Mesangial cell (primary cell): ENCODE measurements around the gene SAMD4A. TPM values are rescaled to one million over a fixed set of nuclear protein-coding genes. Genes with fewer than 3 reads are reported as not detected.

Experiments used
- total RNA-seq: library from RNA; depleted of rRNA; stranded (reverse); fragments of >200 nt; gene quantifications from 2 replicates; pipeline ENCODE4 v1.2.3, GENCODE V29; 2015

Gene SAMD4A, protein sequence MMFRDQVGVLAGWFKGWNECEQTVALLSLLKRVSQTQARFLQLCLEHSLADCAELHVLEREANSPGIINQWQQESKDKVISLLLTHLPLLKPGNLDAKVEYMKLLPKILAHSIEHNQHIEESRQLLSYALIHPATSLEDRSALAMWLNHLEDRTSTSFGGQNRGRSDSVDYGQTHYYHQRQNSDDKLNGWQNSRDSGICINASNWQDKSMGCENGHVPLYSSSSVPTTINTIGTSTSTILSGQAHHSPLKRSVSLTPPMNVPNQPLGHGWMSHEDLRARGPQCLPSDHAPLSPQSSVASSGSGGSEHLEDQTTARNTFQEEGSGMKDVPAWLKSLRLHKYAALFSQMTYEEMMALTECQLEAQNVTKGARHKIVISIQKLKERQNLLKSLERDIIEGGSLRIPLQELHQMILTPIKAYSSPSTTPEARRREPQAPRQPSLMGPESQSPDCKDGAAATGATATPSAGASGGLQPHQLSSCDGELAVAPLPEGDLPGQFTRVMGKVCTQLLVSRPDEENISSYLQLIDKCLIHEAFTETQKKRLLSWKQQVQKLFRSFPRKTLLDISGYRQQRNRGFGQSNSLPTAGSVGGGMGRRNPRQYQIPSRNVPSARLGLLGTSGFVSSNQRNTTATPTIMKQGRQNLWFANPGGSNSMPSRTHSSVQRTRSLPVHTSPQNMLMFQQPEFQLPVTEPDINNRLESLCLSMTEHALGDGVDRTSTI
- 22.0 and 41.6 TPM in 2 replicates for total RNA-seq

DNA sequence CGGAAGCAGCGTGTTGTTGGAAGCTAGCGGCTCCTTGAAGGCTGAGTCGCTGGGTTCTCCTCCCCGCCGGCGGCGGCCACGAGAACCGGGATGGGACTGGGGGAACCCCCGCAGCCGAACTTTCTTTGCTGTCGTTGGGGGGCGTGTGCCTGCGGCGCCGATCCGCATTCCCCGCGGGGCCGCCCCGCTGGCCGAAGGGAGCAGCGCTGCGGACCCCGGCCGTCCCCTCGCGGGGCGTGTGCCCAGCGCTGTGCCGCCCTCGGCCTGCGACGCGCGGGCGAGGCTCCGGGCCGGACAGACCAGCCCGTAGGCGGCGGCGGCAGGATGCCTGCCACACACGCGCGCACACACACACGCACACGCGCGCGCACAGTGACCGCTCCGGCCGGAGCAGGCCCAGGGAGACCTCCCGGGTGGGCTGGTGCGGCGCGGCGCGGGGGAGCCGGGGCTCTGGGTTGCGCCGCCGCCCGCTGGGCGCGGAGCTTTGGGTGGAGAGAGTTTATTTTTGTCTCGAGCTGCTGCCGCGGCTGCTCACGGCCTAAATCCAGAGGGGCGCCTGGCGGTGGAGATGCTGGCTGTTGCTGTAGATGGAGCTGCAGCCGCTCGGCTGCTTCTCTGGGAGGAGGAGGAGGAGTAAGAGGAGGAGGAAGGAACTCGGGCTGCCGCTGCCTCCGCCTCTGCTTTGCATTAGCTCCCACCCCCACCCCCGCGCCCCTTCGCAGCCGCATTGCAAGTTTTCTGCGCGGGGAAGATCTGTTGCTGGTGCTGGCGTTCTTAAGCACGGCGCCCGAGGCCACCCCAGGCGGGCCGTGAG lies at the start of gene SAMD4A:
TSS of gene SAMD4A (plus strand) at position 719 of the 814 bp plus-strand sequence. CDS start 789 bp downstream, outside the sequence.

Other genes with a start within 250 kb of the SAMD4A start
- gene CDKN3, start 170.1 kb upstream of the SAMD4A start, total RNA-seq: 6.5 and 94.5 TPM in 2 replicates
- gene CNIH1, start 125.8 kb upstream of the SAMD4A start, total RNA-seq: 184 and 243 TPM in 2 replicates
- gene GMFB, start 78.1 kb upstream of the SAMD4A start, total RNA-seq: 31.6 and 36.0 TPM in 2 replicates
- gene CGRRF1, start 57.2 kb upstream of the SAMD4A start, total RNA-seq: 8.6 and 9.5 TPM in 2 replicates